Activated CD4-positive, alpha-beta T cell treated with anti-CD3 and anti-CD28 coated beads for 48 hours (primary cell): ENCODE measurements around the gene BCO1.

ENCODE experiments used
- DNase-seq: peaks from one replicate; pipeline ENCODE4 v3.0.0-alpha.2; 2020

Gene BCO1

GRCh38 chr16:81321039-81321438 lies 82.5 kb downstream of the BCO1 start:
- no peak for DNase-seq

GRCh38 chr16:81321536-81321935 lies 83.0 kb downstream of the BCO1 start:
- no peak for DNase-seq

GRCh38 chr16:81324808-81325207 lies 86.3 kb downstream of the BCO1 start:
- DNase-seq, result no peak

GRCh38 chr16:81327011-81327410 lies 88.5 kb downstream of the BCO1 start:
- no peak for DNase-seq

- DNase-seq, result no peak
Measured at GRCh38 chr16:81327447-81328196, 89.1 kb downstream of the BCO1 start.

- DNase-seq, result no peak
Measured at GRCh38 chr16:81329947-81330346, 91.5 kb downstream of the BCO1 start.

- DNase-seq, result no peak
Measured at GRCh38 chr16:81333356-81333755, 94.9 kb downstream of the BCO1 start.

GRCh38 chr16:81335669-81336068 lies 97.2 kb downstream of the BCO1 start:
- DNase-seq, result peak; percentile 63

- DNase-seq, result no peak
Measured at GRCh38 chr16:81337097-81337496, 98.6 kb downstream of the BCO1 start.
